Progenitor cell of endocrine pancreas (in vitro differentiated cells): ENCODE measurements around the gene POC1A. TPM values are rescaled to one million over a fixed set of nuclear protein-coding genes. Genes with fewer than 3 reads are reported as not detected.

Source experiments
- DNase-seq: peaks from one replicate; pipeline ENCODE4 v3.0.0; 2021; ENCODE audit warnings: low spot score; ENCODE audit not compliant: unreplicated experiment
- H3K27ac Mint-ChIP-seq: 2 replicates; pipeline ENCODE4 v1.8.0; 2021; ENCODE audit warnings: mild to moderate bottlenecking, moderate library complexity, mixed read lengths
- H3K27me3 Mint-ChIP-seq: 2 replicates; pipeline ENCODE4 v1.8.0; 2021; ENCODE audit warnings: mixed read lengths
- H3K36me3 Mint-ChIP-seq: 2 replicates; pipeline ENCODE4 v1.8.0; 2022; ENCODE audit warnings: mixed read lengths; ENCODE audit not compliant: insufficient read depth
- H3K4me1 Mint-ChIP-seq: 2 replicates; pipeline ENCODE4 v1.8.0; 2021; ENCODE audit warnings: low read depth, mixed read lengths
- H3K4me3 Mint-ChIP-seq: 2 replicates; pipeline ENCODE4 v1.8.0; 2021; ENCODE audit warnings: low read depth, mild to moderate bottlenecking, moderate library complexity, mixed read lengths
- H3K9me3 Mint-ChIP-seq: 2 replicates; pipeline ENCODE4 v1.8.0; 2021; ENCODE audit warnings: low read depth, mixed read lengths
- CTCF ChIP-seq: fragments of 200-600 bp; sonication (generic); IDR thresholded peaks from one replicate; pipeline ENCODE4 v1.5.0; 2021; ENCODE audit warnings: antibody characterized with exemption, mild to moderate bottlenecking; ENCODE audit not compliant: unreplicated experiment
- total RNA-seq: library from RNA; stranded (reverse); gene quantifications from 2 replicates; pipeline ENCODE4 v1.2.1, GENCODE V29; 2021

POC1A gene
- total RNA-seq, 1 donor from 2014 or later: 14.5 TPM

- no peak for TF ChIP-seq CTCF
- no peak overlapping the region for H3K4me3 Mint-ChIP-seq
- H3K36me3 Mint-ChIP-seq: no peaks in the 10 kb centered on the region
- H3K9me3 Mint-ChIP-seq: no peaks in the 10 kb centered on the region
- H3K4me1 Mint-ChIP-seq: peaks cover 6% of the 10 kb centered on the region
- H3K27me3 Mint-ChIP-seq: no peaks in the 10 kb centered on the region
- H3K27ac Mint-ChIP-seq: no peak overlapping the region
- DNase-seq: no peak
Measured at GRCh38 chr3:52088445-52089367, 65.5 kb downstream of the POC1A start.

GRCh38 chr3:52087731-52088130 lies 66.5 kb downstream of the POC1A start:
- peaks cover 6% of the 10 kb centered on the region for H3K27me3 Mint-ChIP-seq
- no peak overlapping the region for H3K27ac Mint-ChIP-seq
- no peak for TF ChIP-seq CTCF
- DNase-seq: no peak
- no peaks in the 10 kb centered on the region for H3K36me3 Mint-ChIP-seq
- peaks cover 6% of the 10 kb centered on the region for H3K4me1 Mint-ChIP-seq
- no peaks in the 10 kb centered on the region for H3K9me3 Mint-ChIP-seq
- H3K4me3 Mint-ChIP-seq: no peak overlapping the region

- no peak overlapping the region for H3K27ac Mint-ChIP-seq
- TF ChIP-seq CTCF: no peak
- no peak for DNase-seq
- H3K36me3 Mint-ChIP-seq: no peaks in the 10 kb centered on the region
- no peaks in the 10 kb centered on the region for H3K9me3 Mint-ChIP-seq
- no peak overlapping the region for H3K4me3 Mint-ChIP-seq
- H3K27me3 Mint-ChIP-seq: peaks cover 6% of the 10 kb centered on the region
- H3K4me1 Mint-ChIP-seq: peaks cover 6% of the 10 kb centered on the region
Measured at GRCh38 chr3:52086976-52087663, 67.1 kb downstream of the POC1A start.

GRCh38 chr3:52086461-52086860 lies 67.8 kb downstream of the POC1A start:
- Mint-ChIP-seq H3K9me3 (no peaks in the 10 kb centered on the region), H3K4me3 (no peak overlapping the region), H3K36me3 (no peaks in the 10 kb centered on the region), H3K4me1 (peaks cover 9% of the 10 kb centered on the region), H3K27ac (no peak overlapping the region), H3K27me3 (peaks cover 9% of the 10 kb centered on the region)
- TF ChIP-seq CTCF: no peak
- no peak for DNase-seq

GRCh38 chr3:52085681-52086282 lies 68.4 kb downstream of the POC1A start:
- H3K36me3 Mint-ChIP-seq: no peaks in the 10 kb centered on the region
- no peaks in the 10 kb centered on the region for H3K9me3 Mint-ChIP-seq
- no peak for DNase-seq
- H3K4me3 Mint-ChIP-seq: no peak overlapping the region
- no peak overlapping the region for H3K27ac Mint-ChIP-seq
- TF ChIP-seq CTCF: no peak
- peaks cover 16% of the 10 kb centered on the region for H3K4me1 Mint-ChIP-seq
- peaks cover 9% of the 10 kb centered on the region for H3K27me3 Mint-ChIP-seq
